Activated CD4-positive, alpha-beta memory T cell treated with anti-CD3 and anti-CD28 coated beads for 36 hours (primary cell): ENCODE measurements around the gene PARP6. TPM values are rescaled to one million over a fixed set of nuclear protein-coding genes. Genes with fewer than 3 reads are reported as not detected.
A peak's percentile ranks its signal among the peaks of the same experiment; 100 is the strongest.

Source experiments
- CTCF ChIA-PET: fragments of 350-600 bp; sonication (Branson Sonifier 250); formaldehyde crosslinking; loops from one replicate; lab custom pipeline; 2021; ENCODE audit warnings: antibody characterized with exemption, inconsistent platforms; lab: Charles Lee
- POLR2A ChIA-PET: fragments of 350-600 bp; sonication (Branson Sonifier 250); formaldehyde crosslinking; loops from one replicate; lab custom pipeline; 2021; ENCODE audit warnings: antibody characterized with exemption; lab: Charles Lee
- DNase-seq: peaks from one replicate; pipeline ENCODE4 v3.0.0-alpha.2; 2020
- H3K27ac Mint-ChIP-seq: one replicate; pipeline ENCODE4 v1.8.0; 2021; ENCODE audit warnings: mixed read lengths
- H3K27me3 Mint-ChIP-seq: one replicate; pipeline ENCODE4 v1.8.0; 2021; ENCODE audit warnings: mixed read lengths
- H3K36me3 Mint-ChIP-seq: one replicate; pipeline ENCODE4 v1.8.0; 2021; ENCODE audit warnings: mixed read lengths
- H3K4me1 Mint-ChIP-seq: one replicate; pipeline ENCODE4 v1.8.0; 2021; ENCODE audit warnings: low read depth, mixed read lengths
- H3K4me3 Mint-ChIP-seq: one replicate; pipeline ENCODE4 v1.8.0; 2021; ENCODE audit warnings: mild to moderate bottlenecking, mixed read lengths
- H3K9me3 Mint-ChIP-seq: one replicate; pipeline ENCODE4 v1.8.0; 2021; ENCODE audit warnings: mixed read lengths
- intact Hi-C: fragments of 100-400 bp; cut with micrococcal nuclease; formaldehyde crosslinking; loops from one replicate; pipeline ENCODE4 v1.15.1; 2023
- total RNA-seq, 2 experiments: library from RNA; stranded (reverse); gene quantifications; one replicate each; pipeline ENCODE4 v1.2.3, GENCODE V29; 2021

Gene PARP6, protein sequence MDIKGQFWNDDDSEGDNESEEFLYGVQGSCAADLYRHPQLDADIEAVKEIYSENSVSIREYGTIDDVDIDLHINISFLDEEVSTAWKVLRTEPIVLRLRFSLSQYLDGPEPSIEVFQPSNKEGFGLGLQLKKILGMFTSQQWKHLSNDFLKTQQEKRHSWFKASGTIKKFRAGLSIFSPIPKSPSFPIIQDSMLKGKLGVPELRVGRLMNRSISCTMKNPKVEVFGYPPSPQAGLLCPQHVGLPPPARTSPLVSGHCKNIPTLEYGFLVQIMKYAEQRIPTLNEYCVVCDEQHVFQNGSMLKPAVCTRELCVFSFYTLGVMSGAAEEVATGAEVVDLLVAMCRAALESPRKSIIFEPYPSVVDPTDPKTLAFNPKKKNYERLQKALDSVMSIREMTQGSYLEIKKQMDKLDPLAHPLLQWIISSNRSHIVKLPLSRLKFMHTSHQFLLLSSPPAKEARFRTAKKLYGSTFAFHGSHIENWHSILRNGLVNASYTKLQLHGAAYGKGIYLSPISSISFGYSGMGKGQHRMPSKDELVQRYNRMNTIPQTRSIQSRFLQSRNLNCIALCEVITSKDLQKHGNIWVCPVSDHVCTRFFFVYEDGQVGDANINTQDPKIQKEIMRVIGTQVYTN
- total RNA-seq, result 10 to 100 TPM; 42.8 to 44.5 TPM

DNA sequence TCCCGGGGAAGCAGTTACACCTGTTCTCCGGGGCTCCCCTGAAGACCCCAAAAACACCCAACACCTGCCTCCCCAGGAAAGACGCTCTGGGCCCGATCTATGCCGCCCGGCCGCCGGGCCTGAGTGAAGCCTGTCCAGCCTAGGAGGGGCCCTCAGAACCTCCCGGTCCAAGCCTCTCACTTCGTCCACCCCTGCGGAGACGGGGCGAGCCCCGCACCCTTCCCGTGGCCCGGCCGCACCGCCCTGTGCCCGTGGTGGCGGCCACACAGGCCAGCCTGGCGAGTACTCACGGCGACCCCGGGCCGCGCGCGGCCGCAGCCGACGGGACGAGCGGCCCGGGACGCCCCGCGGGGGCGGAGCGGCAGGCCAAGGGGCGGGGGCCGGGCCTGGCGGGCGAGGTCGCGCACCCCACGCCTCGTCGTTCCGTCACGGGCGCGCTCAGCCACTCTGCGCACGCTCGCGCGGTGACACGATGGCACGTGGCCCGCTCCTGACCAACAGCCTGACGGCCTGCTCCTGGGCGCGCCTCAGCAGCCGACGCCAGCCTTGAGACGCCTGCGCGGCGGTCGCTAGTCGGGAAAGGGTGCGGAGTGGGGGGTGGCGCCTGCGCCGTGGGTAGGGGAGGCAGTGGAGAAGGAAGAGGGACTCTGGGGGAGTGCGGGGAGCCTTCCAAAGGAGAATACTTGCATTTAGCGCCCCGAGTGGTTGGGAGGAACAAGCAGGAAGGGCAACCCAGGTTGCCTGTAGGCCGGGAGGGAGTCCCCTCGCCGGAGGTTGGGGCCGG lies at the start of gene PARP6:
TSS of gene PARP6 (minus strand) at position 342 of the 784 bp plus-strand sequence. CDS start 5,077 bp downstream, outside the sequence.
- Mint-ChIP-seq H3K4me1 (peaks cover 33% of the 10 kb centered on the region), H3K36me3 (peaks cover 9% of the 10 kb centered on the region), H3K27ac (peak within 1 kb of the TSS; percentile 89), H3K4me3 (peak within 1 kb of the TSS; percentile 84), H3K27me3 (no peaks in the 10 kb centered on the region), H3K9me3 (no peaks in the 10 kb centered on the region)
- intact Hi-C loops, result loop anchor here (1.0 to 5.0 kb wide), 5 partner anchors 44 to 200 kb away; partner anchors contain the start of genes MYO9A and SENP8
- ChIA-PET CTCF (interaction anchor here (0.9 to 2.7 kb wide), 5 partner anchors 40 to 191 kb away, joined by 3 to 19 read pairs (median 5); partner anchors contain the start of gene GRAMD2A), POLR2A (interaction anchor here (0.6 to 2.6 kb wide), 4 partner anchors 9 to 62 kb away, joined by 3 to 28 read pairs (median 4); partner anchors contain the start of gene PKM)
- DNase-seq, result peak; percentile 99

DNA sequence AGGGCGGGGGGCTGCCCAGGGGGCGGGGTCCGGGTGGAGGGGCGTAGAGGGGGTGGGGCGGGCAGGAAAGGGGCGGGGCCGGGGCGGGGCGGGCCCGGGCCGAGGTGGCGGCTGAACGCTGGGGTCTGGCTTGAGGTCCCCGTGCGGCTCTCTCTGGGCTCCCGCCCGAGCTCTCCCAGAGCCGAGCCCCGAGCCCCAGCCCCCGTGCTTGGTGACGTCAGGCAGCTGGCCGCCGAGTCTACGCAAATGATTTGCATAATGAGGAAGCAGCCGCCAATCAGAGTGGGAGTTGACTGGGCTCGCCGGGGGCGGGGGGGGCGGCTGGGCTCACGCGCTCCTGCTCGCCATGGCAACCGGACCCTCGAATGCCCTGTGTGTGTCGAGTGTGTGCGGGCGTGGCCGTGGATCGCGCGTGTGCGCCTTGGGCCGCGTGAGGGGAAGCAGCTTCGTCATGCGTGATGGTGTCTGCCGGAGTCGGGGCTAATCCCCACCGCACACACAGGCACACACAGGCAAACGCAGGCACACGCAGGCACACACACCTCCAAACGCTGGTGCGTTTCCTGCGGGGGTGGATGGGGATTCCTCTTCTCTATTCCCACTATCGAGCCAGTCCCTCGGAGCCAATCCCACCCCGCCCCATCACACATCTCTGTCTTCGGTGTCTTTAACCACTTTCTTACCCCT lies 47.8 kb upstream of the PARP6 start, which contains the start of gene CELF6:
TSS of gene CELF6 (minus strand) at position 173 of the 687 bp plus-strand sequence. CDS start 283 bp downstream, outside the sequence.
- intact Hi-C loops, result loop anchor here (5.0 kb wide), 1 partner anchor 57 kb away; the partner anchor contains the start of gene HEXA
- Mint-ChIP-seq H3K27ac (no peak within 1 kb of the TSS), H3K9me3 (peaks cover 16% of the 10 kb centered on the region), H3K4me3 (peak within 1 kb of the TSS; percentile 78), H3K27me3 (no peaks in the 10 kb centered on the region), H3K36me3 (peaks cover 3% of the 10 kb centered on the region), H3K4me1 (peaks cover 22% of the 10 kb centered on the region)
- peak; percentile 79 for DNase-seq
- POLR2A ChIA-PET, result no interaction called here
- CTCF ChIA-PET, result interaction anchor here (1.6 kb wide), 1 partner anchor 7 kb away, joined by 6 read pairs; no protein-coding TSS in a partner anchor

DNA sequence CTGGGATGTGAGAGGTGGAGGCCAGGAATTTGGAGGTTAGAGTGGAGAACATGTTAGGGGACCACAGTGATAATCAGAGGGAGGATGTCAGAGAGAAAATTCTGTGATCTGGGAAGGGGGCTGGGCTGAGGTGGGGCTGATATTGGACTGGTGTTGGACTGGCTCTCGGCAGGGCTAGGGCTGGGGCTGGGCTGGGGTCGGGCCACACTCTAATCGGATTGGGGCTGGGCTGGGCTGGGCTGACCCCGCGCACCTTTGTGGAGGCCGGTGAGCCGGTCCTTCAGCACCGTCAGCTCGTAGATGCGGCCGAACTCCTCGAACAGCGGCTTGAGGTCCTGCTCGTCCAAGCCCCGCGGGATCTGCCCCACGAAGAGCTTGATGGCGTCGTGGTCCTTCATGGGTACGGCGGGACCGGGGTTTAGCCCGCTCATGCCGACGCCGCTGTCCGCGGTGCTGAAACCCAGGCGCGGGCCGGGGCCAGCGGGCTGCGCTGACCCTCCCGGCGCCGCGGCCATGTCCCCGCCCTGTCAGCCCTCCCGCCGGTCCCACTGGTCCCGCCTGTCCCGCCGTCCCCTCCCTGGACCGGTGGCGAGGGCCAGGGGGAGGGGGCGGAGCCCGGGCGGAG lies 47.1 kb upstream of the PARP6 start:
- no peak overlapping the region for H3K27ac Mint-ChIP-seq
- intact Hi-C loops, result no loop called here
- H3K4me1 Mint-ChIP-seq, result peaks cover 22% of the 10 kb centered on the region
- ChIA-PET CTCF (no interaction called here), POLR2A (no interaction called here)
- H3K36me3 Mint-ChIP-seq, result peaks cover 1% of the 10 kb centered on the region
- peak; percentile 61 for DNase-seq
- H3K9me3 Mint-ChIP-seq, result peaks cover 11% of the 10 kb centered on the region
- H3K4me3 Mint-ChIP-seq, result peak overlapping the region; percentile 53
- no peaks in the 10 kb centered on the region for H3K27me3 Mint-ChIP-seq

DNA sequence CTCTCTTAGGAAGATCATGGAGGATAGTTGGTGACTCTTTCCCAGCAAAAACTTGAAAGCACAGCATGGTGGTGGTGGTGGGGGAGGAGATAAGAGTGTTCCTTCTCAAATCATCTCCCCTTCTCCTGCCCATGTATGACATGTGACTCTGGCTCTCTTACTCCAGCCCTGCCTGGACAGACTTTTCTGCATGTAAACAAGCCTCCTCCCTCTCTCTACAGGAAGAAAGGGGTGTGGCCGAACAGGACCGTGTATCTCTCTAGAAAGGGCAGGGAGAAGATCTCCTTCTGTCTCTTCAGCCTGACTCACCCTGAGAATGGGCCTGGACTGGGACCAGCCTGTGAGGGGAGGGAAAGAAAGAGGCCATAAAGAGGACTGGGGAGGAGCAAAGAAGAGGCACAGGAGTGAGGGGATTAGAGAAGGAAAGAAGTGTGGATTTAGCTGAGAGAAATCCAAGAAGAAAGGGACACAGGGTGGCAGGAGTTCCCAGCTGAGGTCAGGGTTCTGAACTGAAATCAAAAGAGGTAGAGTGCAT lies 46.1 kb upstream of the PARP6 start:
- no peak for DNase-seq
- Mint-ChIP-seq H3K4me1 (peaks cover 22% of the 10 kb centered on the region), H3K4me3 (peak overlapping the region; percentile 53), H3K27ac (no peak overlapping the region), H3K27me3 (no peaks in the 10 kb centered on the region), H3K9me3 (peaks cover 2% of the 10 kb centered on the region), H3K36me3 (no peaks in the 10 kb centered on the region)
- ChIA-PET CTCF (no interaction called here), POLR2A (no interaction called here)
- intact Hi-C loops, result no loop called here

DNA sequence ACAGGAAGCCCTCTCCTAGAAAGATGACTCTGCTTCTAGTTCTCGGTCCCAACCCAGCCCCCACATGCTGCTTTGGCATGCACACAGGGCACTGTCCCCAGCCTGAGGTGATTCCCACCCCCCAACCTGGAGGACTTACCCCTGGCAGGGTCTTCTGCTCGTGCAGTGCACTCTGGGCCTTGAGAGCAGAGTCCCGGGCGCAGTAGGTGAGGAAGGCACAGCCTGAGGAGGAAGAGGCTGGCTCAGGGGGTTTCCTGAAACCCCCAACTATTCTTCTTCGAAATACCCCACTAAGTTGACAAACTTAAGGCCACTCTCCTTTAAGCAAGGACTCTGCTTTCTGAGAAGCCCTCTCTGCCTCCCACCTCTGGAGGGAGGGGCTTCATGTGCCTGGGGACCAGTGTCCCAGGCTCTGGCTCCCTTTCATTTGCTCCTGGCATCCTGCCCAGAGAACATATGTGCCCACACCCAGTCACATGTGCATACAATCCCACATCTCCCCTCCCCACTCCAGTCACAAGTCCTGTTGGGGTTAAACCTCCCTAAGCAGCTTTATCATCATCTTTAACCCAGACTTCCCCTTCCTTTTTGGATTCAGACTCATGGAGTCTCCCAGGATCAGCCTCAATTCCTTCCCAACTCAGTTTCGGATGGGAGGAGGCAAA lies 43.5 kb upstream of the PARP6 start:
- ChIA-PET CTCF (no interaction called here), POLR2A (no interaction called here)
- H3K4me3 Mint-ChIP-seq, result no peak overlapping the region
- H3K4me1 Mint-ChIP-seq, result peaks cover 20% of the 10 kb centered on the region
- no peak overlapping the region for H3K27ac Mint-ChIP-seq
- intact Hi-C loops, result no loop called here
- no peaks in the 10 kb centered on the region for H3K9me3 Mint-ChIP-seq
- DNase-seq, result no peak
- H3K27me3 Mint-ChIP-seq, result no peaks in the 10 kb centered on the region
- no peaks in the 10 kb centered on the region for H3K36me3 Mint-ChIP-seq

DNA sequence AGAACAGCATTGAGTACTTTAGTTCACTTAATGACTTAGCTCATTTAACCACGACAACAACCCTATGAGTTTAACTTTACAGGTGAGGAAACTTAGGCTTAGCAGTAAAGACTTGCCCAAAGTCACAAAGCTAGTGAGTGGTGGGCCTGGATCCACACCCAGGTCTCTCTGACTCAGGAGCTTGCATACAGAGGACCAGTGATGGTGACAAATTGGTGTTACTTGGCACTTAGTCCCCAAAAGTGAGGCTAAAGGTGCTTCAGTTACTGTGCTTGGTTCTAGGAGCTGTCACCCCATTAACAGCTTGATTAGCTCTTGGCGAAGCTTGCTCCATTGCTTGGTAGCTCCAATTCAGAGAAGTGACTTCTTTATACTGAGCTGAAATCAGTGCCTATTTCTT lies 41.5 kb upstream of the PARP6 start:
- H3K36me3 Mint-ChIP-seq, result no peaks in the 10 kb centered on the region
- peaks cover 9% of the 10 kb centered on the region for H3K4me1 Mint-ChIP-seq
- H3K27ac Mint-ChIP-seq, result no peak overlapping the region
- ChIA-PET CTCF (interaction anchor here (0.5 to 2.6 kb wide), 13 partner anchors 11 to 399 kb away, joined by 3 to 18 read pairs (median 7); no protein-coding TSS in a partner anchor), POLR2A (no interaction called here)
- no peak for DNase-seq
- no peak overlapping the region for H3K4me3 Mint-ChIP-seq
- intact Hi-C loops, result loop anchor here (5.0 kb wide), 1 partner anchor 358 kb away; no protein-coding TSS in a partner anchor
- H3K9me3 Mint-ChIP-seq, result no peaks in the 10 kb centered on the region
- H3K27me3 Mint-ChIP-seq, result no peaks in the 10 kb centered on the region

DNA sequence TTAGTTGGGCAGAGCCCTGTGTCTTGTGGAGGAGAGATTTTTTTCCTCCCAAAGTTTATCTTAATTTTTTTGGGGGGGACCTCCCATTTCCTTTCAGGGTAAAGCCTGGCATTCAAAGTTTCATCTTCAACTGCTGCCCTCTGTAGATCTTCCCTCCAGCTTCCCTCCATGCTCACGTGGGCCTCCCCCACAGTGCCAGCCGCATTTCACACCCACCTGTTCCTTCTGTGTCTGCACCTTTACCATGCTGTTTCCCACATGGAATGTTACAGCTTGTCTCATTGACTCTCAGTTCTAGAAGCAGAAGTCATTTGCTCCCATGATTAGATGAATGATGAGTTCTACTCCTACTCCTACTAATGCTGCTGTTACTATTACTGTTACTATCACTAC lies 41.1 kb upstream of the PARP6 start:
- intact Hi-C loops, result loop anchor here (5.0 kb wide), 1 partner anchor 359 kb away; no protein-coding TSS in a partner anchor
- H3K9me3 Mint-ChIP-seq, result no peaks in the 10 kb centered on the region
- no peaks in the 10 kb centered on the region for H3K27me3 Mint-ChIP-seq
- no peak for DNase-seq
- POLR2A ChIA-PET, result no interaction called here
- CTCF ChIA-PET, result interaction anchor here (0.7 to 2.6 kb wide), 23 partner anchors 8 to 399 kb away, joined by 3 to 18 read pairs (median 4); no protein-coding TSS in a partner anchor
- no peak overlapping the region for H3K4me3 Mint-ChIP-seq
- no peak overlapping the region for H3K27ac Mint-ChIP-seq
- peaks cover 4% of the 10 kb centered on the region for H3K4me1 Mint-ChIP-seq
- no peaks in the 10 kb centered on the region for H3K36me3 Mint-ChIP-seq

DNA sequence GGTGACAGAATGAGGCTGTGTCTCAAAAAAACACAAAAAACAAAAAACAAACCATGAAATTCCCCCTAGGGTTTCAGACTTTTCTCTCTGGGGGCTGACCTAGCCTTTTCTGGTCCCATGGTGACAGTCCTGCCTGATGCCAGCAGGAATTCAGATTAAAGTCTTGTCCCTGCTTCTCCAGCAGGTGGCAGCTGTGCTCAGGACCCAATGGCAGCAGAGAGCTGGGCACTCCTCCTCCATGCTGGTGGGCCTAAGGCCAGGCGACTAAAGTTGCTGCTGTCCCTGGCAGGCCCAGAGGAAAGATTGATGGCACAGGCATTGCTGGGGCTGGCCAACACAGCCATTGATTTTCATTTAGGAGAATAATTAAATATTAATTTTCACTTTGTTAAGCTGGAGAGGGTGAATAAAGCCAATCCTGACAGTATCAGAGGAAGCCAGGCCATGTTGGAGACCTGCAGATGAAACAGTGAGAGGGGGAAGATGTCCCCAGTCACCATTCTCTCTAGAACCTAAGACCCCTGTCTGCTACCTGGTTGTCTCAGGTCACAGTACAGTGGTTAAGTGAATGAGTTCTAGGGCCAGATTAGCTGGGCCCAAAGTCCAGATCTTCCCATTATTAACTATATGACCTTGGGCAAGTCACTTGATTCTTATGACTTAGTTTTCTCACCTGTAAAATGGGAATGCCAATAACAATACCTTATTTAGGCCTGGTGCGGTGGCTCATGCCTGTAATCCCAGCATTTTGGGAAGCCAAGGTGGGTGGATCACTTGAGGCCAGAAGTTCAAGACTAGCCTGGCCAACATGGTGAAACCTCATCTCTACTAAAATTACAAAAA lies 40.5 kb upstream of the PARP6 start:
- intact Hi-C loops, result loop anchor here (5.0 kb wide), 1 partner anchor 359 kb away; no protein-coding TSS in a partner anchor
- Mint-ChIP-seq H3K27ac (no peak overlapping the region), H3K27me3 (no peaks in the 10 kb centered on the region), H3K4me1 (peaks cover 3% of the 10 kb centered on the region), H3K9me3 (no peaks in the 10 kb centered on the region), H3K4me3 (no peak overlapping the region), H3K36me3 (no peaks in the 10 kb centered on the region)
- POLR2A ChIA-PET, result no interaction called here
- peak; percentile 72 for DNase-seq
- CTCF ChIA-PET, result interaction anchor here (0.5 to 2.6 kb wide), 37 partner anchors 8 to 658 kb away, joined by 3 to 18 read pairs (median 4); partner anchors contain the start of gene HEXA

DNA sequence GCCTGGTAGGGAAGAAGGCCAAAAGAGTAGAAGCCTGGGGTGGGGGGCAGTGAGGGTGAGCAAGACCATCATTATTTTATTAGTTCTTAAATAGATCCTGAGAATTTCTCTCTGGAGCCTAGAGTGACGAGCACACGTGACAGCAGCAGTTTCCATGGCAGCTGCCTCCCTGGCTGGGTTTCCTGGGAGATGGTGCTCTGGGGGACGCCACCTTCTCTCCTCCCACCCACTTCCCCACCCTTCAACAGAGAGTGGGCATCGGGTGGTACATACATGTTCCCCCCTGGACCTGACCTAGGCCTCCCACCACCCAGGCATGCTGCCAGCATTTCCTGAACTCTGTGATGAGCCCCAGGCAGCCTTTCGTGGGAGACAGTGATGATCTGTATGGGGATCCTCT lies 34.7 kb upstream of the PARP6 start:
- no peak overlapping the region for H3K4me3 Mint-ChIP-seq
- H3K4me1 Mint-ChIP-seq, result peaks cover 11% of the 10 kb centered on the region
- ChIA-PET POLR2A (no interaction called here), CTCF (no interaction called here)
- H3K36me3 Mint-ChIP-seq, result no peaks in the 10 kb centered on the region
- no peak for DNase-seq
- H3K9me3 Mint-ChIP-seq, result no peaks in the 10 kb centered on the region
- intact Hi-C loops, result no loop called here
- H3K27ac Mint-ChIP-seq, result no peak overlapping the region
- no peaks in the 10 kb centered on the region for H3K27me3 Mint-ChIP-seq
